SHP77 treated with DMSO at 0.1 percent for 48 hours (cell line): ENCODE results near the gene METAP2.
"Not testable (repeated sequence)": the region's sequence is repeated elsewhere in the genome, so short reads cannot be mapped to it uniquely, and the experiment has no call there.

Experiments
- DNase-seq: peaks from one replicate; lab custom pipeline; 2025; lab: John Stamatoyannopoulos, UW

Gene METAP2

GRCh38 chr12:95473884-95474659 lies at the start of gene METAP2:
TSS of gene METAP2 (plus strand) at chr12:95474152. CDS start at chr12:95474180, 28 bp downstream.
- peak; percentile 76 for DNase-seq

DNA sequence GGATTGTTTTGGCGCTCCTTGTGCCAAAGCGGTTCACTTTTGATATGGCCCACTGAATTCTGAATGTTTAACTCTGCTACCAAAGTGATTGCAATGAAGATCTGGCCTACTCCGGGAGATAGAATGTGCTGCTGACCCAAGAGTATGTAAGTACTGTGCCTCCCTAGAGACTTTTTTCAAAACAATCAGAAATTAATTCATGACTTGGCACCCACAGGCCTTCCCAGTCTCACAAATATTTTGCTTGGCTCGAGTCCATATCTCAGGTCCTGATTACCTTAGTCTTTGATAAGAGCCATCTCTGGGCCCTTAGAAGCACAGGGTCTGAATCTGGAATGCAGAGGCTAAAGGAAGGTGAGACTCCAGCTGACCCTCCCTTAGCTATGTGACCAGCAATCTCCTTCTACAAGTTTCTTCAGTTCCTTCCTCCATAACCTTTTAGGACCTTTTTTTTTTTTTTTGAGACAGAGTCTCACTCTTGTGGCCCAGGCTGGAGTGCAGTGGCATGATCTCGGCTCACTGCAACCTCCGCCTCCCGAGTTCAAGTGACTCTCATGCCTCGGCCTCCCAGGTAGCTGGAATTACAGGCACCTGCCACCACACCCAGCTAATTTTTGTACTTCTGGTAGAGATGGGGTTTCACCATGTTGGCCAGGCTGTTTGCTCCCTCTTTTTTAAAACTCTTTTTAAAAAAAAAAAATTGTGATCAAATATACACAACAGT lies 49.5 kb upstream of the METAP2 start:
- DNase-seq: no peak

- DNase-seq: no peak
Observed at GRCh38 chr12:95429172-95429510, 44.8 kb upstream of the METAP2 start.

GRCh38 chr12:95431120-95431519 lies 42.8 kb upstream of the METAP2 start:
- DNase-seq: no peak

- no peak for DNase-seq
Observed at GRCh38 chr12:95435355-95435754, 38.6 kb upstream of the METAP2 start.

GRCh38 chr12:95437565-95437964 lies 36.4 kb upstream of the METAP2 start:
- DNase-seq: no peak

- DNase-seq: no peak
Observed at GRCh38 chr12:95439461-95440230, 34.3 kb upstream of the METAP2 start.

GRCh38 chr12:95440401-95440800 lies 33.6 kb upstream of the METAP2 start:
- no peak for DNase-seq

DNA sequence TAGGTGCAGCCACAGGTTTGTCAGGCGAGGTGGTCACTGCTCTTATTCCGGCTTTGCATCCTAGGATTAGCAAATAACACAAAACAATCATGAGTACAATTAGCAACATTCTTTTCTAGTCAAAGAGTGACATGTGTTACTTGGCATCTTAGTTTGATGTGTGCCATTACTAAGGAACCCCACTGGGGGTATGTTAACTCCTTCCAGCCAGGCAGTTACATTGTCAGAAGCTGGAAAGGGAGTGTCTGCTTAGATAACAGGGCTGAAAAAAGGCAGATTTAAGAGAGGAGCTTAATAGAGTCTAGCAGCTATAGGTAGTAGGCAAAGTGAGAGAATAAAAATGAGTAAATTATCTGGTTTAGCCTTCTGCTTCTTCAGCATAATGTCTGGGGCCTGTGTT lies 30.5 kb upstream of the METAP2 start:
- DNase-seq: no peak

DNA sequence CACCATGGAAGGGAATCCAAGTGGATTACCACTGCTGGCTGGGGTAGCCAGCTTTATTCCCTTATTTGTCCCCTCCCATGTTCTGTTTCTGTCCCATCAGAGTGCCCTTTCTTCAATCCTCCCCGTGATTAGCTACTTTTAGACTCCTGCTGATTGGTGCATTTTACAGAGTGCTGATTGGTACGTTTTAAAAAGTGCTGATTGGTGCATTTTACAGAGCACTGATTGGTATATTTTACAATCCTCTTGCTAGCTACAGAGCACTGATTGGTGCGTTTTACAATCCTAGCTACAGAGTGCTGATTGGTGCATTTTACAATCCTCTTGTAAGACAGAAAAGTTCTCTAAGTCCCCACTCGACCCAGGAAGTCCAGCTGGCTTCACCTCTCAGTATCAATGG lies 28.9 kb upstream of the METAP2 start:
- not testable (repeated sequence) for DNase-seq

DNA sequence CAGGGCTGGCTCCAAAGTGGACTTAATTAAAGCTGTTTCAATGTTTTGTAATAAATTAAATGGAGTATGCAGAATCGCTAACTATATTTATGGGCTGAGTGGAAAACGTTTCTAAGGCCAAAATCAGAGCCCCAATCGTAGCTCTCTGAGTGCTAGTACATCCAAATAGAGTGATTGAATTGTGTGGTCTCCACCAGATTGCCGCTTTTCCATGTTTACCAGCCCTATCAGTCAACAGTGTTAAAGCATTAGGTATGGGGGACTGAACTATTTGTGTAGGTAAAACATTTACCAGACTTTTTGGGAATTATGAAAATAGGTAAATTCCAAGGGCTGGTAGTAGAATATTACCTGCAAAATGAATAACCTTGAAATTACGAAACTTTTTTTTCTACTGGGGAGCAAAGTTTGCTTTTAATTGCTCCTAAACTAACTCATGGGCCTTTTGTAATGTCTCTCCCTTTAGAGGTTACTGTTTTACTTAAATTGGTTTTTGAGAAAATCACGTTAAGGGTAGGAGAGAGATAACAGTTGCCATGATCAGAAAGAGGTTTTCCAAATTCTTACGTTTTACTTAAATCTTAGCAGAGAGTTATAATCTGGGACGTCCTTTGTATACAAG lies 28.0 kb upstream of the METAP2 start:
- DNase-seq: no peak

DNA sequence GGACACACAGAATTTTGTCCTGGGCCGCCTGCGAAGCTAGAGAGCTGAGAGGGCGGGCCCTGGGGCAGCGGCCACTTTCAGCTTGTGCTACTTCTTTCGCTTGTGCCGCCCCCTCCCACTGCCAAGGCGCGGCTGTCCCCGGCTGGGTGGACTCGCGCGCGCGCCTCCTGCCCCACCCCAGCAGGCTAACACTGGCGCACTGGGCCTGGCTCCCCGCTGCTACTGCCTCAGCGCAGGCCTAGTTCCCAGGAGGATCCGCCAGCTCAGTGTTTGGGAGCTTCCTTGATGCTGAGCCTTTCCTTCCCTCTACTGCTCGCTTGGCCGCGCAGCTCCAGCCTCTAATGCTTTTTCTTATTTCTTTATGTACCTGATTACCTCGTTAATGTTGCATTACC lies 27.4 kb upstream of the METAP2 start:
- DNase-seq: no peak

- not testable (repeated sequence) for DNase-seq
Observed at GRCh38 chr12:95449656-95450055, 24.3 kb upstream of the METAP2 start.

DNA sequence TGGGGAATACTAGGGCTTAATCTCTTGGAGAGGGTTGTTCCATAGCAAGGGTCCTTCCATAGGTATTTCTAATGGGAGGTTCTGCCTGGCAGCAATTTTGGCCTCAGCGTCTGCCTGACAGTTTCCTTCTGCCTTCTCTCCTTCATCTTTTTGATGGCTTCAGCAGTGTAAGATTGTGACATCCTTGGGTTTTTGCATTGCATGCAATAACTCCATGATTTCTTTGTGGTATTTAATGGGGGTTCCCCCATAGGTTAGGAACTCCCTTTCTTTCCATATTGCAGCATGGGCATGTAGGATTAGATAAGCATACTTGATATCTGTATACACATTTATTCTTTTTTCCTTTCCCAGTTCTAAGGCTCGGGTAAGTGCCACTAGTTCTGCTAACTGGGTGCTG lies 21.5 kb upstream of the METAP2 start:
- not testable (repeated sequence) for DNase-seq

- not testable (repeated sequence) for DNase-seq
Observed at GRCh38 chr12:95453881-95454280, 20.1 kb upstream of the METAP2 start.

DNA sequence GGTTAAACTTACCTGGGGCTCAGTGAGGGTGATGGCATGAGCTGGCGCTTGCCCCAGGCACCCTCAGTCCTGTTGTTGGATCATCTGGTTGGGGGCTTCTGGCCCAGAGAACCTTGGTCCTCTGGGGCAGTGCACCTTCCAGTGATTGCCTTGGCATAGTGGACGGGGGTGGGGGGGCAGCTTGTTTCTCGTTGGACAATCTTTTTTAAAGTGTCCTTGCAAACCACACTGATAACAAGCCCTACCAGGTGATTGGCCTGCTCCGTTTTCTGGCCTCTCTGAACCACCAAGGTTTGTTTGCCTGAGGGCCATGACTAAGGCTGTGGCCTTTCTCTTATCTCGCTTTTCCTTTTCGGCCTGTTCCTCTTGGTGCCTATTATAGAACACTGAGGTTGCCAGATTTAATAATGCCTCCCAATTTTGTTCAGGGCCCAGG lies 19.2 kb upstream of the METAP2 start:
- not testable (repeated sequence) for DNase-seq

- DNase-seq: not testable (repeated sequence)
Observed at GRCh38 chr12:95457605-95458004, 16.3 kb upstream of the METAP2 start.

DNA sequence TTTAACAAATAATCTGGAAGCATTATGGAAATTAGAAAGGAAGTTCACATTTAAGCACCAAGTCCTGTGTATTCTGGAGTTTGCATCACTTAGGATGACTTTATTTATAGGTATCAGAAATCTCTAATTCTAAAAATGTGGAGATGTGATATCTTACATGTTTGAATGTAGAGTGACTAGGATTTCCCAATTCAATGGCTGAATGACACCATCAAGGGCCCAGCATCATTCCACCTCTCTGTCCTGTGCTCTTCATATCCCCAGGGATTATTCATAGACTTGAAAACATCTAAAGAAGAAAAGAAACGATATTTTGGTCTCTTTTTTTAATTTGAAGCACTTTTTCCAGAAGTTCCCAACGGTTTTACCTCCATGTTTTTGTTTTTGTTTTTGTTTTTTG lies 15.2 kb upstream of the METAP2 start:
- no peak for DNase-seq

DNA sequence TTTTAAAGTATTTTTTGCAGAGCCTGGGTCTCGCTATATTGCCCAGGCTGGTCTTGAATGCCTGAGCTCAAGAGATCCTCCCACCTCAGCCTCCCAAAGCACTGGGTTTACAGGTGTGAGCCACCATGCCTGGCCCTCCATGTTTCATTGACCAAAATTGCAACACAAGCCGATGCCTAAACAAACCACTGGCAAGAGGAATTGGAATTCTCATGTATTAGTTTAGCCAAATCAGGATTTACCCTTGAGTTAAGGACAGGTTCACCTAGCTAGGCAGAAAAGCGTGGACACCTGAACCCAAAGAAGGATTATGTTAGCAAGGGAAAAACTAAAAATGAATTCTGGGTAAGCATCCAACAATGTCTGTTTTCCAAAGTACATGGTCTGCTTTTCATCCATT lies 14.6 kb upstream of the METAP2 start:
- DNase-seq: no peak

- no peak for DNase-seq
Observed at GRCh38 chr12:95460105-95460504, 13.8 kb upstream of the METAP2 start.

DNA sequence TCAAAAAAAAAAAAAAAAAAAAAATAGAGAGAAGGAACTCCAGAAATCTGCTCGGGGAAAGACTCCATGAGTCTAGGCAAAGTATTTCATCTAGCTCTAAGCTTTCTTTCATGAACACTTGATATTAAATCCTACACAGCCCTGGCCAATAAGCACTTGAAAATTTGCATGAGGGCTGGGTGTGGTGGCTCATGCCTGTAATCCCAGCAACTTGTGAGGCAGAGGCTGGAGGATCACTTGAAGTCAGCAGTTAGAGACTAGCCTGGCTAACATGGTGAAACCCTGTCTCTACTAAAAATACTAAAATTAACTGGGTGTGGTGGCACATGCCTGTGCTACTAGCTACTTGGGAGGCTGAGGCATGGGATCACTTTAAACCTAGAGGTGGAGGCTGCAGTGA lies 13.1 kb upstream of the METAP2 start:
- no peak for DNase-seq

GRCh38 chr12:95462081-95462480 lies 11.9 kb upstream of the METAP2 start:
- DNase-seq: no peak
